ENCODE data around the gene JMJD4.

Gene JMJD4

GRCh38 chr1:227779021-227779441 is 43.9 kb upstream of the JMJD4 start:
- no peak overlapping the region for H3K4me3 ChIP-seq (ENCODE audit: low read depth, low read length)
- TF ChIP-seq CTCF (IDR thresholded peaks at IDR 0.05; ENCODE audit: low read depth, low read length) (no peak), MYC (IDR thresholded peaks at IDR 0.05; ENCODE audit: low read depth, low read length) (no peak)
- no peak for DNase-seq (ENCODE audit: low read depth)

- no peak for DNase-seq (ENCODE audit: low read depth)
- no peak overlapping the region for H3K4me3 ChIP-seq (ENCODE audit: low read depth, low read length)
- TF ChIP-seq MAX (IDR thresholded peaks at IDR 0.05; ENCODE audit: low read depth, low read length) (no peak), CTCF (IDR thresholded peaks at IDR 0.05; ENCODE audit: low read depth, low read length) (no peak), MYC (IDR thresholded peaks at IDR 0.05; ENCODE audit: low read depth, low read length) (no peak), POLR2A (IDR thresholded peaks at IDR 0.05; ENCODE audit: extremely low read depth, insufficient read length) (no peak)
Observed at GRCh38 chr1:227778401-227778947, 43.4 kb upstream of the JMJD4 start.

- DNase-seq (ENCODE audit: low read depth) = no peak
- no peak for TF ChIP-seq MAX (IDR thresholded peaks at IDR 0.05; ENCODE audit: low read depth, low read length)
- no peak for TF ChIP-seq CTCF (IDR thresholded peaks at IDR 0.05; ENCODE audit: low read depth, low read length)
- no peak for TF ChIP-seq POLR2A (IDR thresholded peaks at IDR 0.05; ENCODE audit: extremely low read depth, insufficient read length)
- TF ChIP-seq MYC (IDR thresholded peaks at IDR 0.05; ENCODE audit: low read depth, low read length) = no peak
- H3K4me3 ChIP-seq (ENCODE audit: low read depth, low read length) = no peak overlapping the region
Observed at GRCh38 chr1:227777646-227778045, 42.5 kb upstream of the JMJD4 start.

GRCh38 chr1:227777156-227777555 is 42.1 kb upstream of the JMJD4 start:
- DNase-seq (ENCODE audit: low read depth) = no peak
- H3K4me3 ChIP-seq (ENCODE audit: low read depth, low read length) = no peak overlapping the region
- TF ChIP-seq MAX (IDR thresholded peaks at IDR 0.05; ENCODE audit: low read depth, low read length) = no peak
- no peak for TF ChIP-seq MYC (IDR thresholded peaks at IDR 0.05; ENCODE audit: low read depth, low read length)
- no peak for TF ChIP-seq CTCF (IDR thresholded peaks at IDR 0.05; ENCODE audit: low read depth, low read length)
- TF ChIP-seq POLR2A (IDR thresholded peaks at IDR 0.05; ENCODE audit: extremely low read depth, insufficient read length) = no peak

GRCh38 chr1:227776331-227776771 is 41.2 kb upstream of the JMJD4 start:
- no peak for TF ChIP-seq MYC (IDR thresholded peaks at IDR 0.05; ENCODE audit: low read depth, low read length)
- H3K4me3 ChIP-seq (ENCODE audit: low read depth, low read length) = no peak overlapping the region
- DNase-seq (ENCODE audit: low read depth) = no peak

- DNase-seq (ENCODE audit: low read depth) = no peak
- no peak overlapping the region for H3K4me3 ChIP-seq (ENCODE audit: low read depth, low read length)
- TF ChIP-seq POLR2A (IDR thresholded peaks at IDR 0.05; ENCODE audit: extremely low read depth, insufficient read length) (no peak), MAX (IDR thresholded peaks at IDR 0.05; ENCODE audit: low read depth, low read length) (no peak), MYC (IDR thresholded peaks at IDR 0.05; ENCODE audit: low read depth, low read length) (no peak), CTCF (IDR thresholded peaks at IDR 0.05; ENCODE audit: low read depth, low read length) (no peak)
Observed at GRCh38 chr1:227775841-227776240, 40.7 kb upstream of the JMJD4 start.
